ENCODE measurements around the gene FBN1. TPM values are rescaled to one million over a fixed set of nuclear protein-coding genes. Genes with fewer than 3 reads are reported as not detected.

The FBN1 gene
- total RNA-seq, 1 experiment from 2014 or later = 6.7 TPM

DNA sequence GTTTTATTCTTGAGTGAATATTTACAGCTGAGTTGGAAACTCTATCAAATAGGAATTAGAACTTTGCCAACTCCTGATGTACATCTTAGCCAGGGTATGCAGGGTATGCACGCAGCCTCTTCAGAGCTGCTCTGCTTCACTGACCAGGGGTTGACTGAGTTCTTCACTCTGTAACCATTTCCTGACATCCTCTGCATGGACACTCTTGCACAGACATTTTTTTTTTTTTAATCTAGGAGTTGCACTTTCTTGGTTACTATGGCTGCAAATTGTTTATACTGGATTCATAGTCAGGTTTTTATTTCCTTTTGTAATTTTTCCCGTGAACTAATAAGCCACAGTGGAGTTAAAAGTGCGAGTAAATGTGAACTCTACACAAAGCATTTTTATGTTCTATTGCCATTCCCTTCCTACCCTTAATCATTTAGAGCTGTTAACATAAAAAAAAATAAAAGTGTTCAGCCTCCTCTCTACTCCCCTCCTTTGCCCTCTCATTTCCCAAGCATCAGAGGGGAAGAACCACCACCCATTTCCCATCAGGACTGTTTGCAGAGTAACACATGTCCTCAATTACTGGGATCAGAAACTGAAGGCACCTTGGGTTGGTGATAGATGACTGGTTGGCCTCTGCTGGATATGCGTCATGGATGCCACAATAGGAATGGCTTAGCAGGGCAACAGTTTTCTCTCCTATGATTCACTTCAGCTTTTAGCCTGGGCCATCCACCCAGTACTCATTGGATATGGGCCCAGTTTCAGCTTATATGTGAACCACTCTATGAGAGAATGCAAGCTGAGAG lies 260.3 kb downstream of the FBN1 start:
- no peaks in the 10 kb centered on the region for H3K9me3 ChIP-seq (ENCODE audit: low read length)
- no peak for ATAC-seq
- no peak for DNase-seq
- no peaks in the 10 kb centered on the region for H3K36me3 ChIP-seq (ENCODE audit: low read depth, low read length)
- no peak overlapping the region for H3K4me3 ChIP-seq (ENCODE audit: low read length)
- no peak overlapping the region for H3K27ac ChIP-seq (ENCODE audit: low read length)
- no peak overlapping the region for H3K4me2 ChIP-seq (ENCODE audit: low read length)
- no peaks in the 10 kb centered on the region for H3F3A ChIP-seq (ENCODE audit: low read length, unreplicated experiment)
- CTCF ChIA-PET = no interaction called here
- intact Hi-C loops (cut with micrococcal nuclease) = no loop called here
- H3K4me1 ChIP-seq (ENCODE audit: insufficient read depth, low read length) = peaks cover 10% of the 10 kb centered on the region
- no peak overlapping the region for H2AFZ ChIP-seq (ENCODE audit: low read length)
- POLR2A ChIA-PET (ENCODE audit: unreplicated experiment) = no interaction called here
- BruUV-seq (replicated peaks) = no TSS peak
- no peaks in the 10 kb centered on the region for H4K20me1 ChIP-seq (ENCODE audit: low read length)
- no peak for TF ChIP-seq EZH2phosphoT487 (IDR thresholded peaks at IDR 0.05; ENCODE audit: borderline replicate concordance, low read length)
- TF ChIP-seq, protein P1, sequence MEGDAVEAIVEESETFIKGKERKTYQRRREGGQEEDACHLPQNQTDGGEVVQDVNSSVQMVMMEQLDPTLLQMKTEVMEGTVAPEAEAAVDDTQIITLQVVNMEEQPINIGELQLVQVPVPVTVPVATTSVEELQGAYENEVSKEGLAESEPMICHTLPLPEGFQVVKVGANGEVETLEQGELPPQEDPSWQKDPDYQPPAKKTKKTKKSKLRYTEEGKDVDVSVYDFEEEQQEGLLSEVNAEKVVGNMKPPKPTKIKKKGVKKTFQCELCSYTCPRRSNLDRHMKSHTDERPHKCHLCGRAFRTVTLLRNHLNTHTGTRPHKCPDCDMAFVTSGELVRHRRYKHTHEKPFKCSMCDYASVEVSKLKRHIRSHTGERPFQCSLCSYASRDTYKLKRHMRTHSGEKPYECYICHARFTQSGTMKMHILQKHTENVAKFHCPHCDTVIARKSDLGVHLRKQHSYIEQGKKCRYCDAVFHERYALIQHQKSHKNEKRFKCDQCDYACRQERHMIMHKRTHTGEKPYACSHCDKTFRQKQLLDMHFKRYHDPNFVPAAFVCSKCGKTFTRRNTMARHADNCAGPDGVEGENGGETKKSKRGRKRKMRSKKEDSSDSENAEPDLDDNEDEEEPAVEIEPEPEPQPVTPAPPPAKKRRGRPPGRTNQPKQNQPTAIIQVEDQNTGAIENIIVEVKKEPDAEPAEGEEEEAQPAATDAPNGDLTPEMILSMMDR (conservative IDR thresholded peaks at IDR 0.05; ENCODE audit: low read depth, low read length) = no peak
- TF ChIP-seq EZH2 (IDR thresholded peaks at IDR 0.05; ENCODE audit: low read length, unreplicated experiment) = no peak
- H3K9me2 ChIP-seq (replicated peaks; ENCODE audit: low read length) = no peaks in the 10 kb centered on the region
- no peaks in the 10 kb centered on the region for H3K27me3 ChIP-seq (ENCODE audit: low read length)
- H3K9ac ChIP-seq (ENCODE audit: low read length) = no peak overlapping the region
- H3K79me2 ChIP-seq (ENCODE audit: low read length) = no peaks in the 10 kb centered on the region

DNA sequence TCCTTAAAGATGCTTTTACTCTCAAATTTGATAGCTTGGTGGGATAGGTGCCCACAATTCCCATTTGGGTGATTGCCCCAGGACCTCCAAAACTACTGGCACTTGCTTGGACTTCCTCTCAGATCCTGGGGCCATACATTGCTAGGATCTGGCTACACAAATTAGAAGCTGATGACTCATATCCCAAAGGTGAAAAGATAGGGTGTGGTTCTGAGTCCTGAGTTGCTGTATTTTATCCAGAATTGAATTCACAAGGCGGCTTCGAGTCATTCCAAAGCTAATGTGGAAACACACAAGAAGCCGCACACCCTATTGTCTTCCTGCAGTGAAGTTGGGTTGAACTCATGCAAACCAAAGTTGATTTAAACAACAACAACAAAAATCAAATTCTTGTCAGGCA lies 260.9 kb downstream of the FBN1 start:
- Histone ChIP-seq H3K9ac (ENCODE audit: low read length) (no peak overlapping the region), H3K9me2 (replicated peaks; ENCODE audit: low read length) (no peaks in the 10 kb centered on the region), H3K9me3 (ENCODE audit: low read length) (no peaks in the 10 kb centered on the region), H3K36me3 (ENCODE audit: low read depth, low read length) (no peaks in the 10 kb centered on the region), H3K79me2 (ENCODE audit: low read length) (no peaks in the 10 kb centered on the region), H3F3A (ENCODE audit: low read length, unreplicated experiment) (no peaks in the 10 kb centered on the region), H3K4me3 (ENCODE audit: low read length) (no peak overlapping the region), H3K27ac (ENCODE audit: low read length) (no peak overlapping the region), H3K4me1 (ENCODE audit: insufficient read depth, low read length) (peaks cover 3% of the 10 kb centered on the region), H4K20me1 (ENCODE audit: low read length) (no peaks in the 10 kb centered on the region), H3K4me2 (ENCODE audit: low read length) (no peak overlapping the region), H3K27me3 (ENCODE audit: low read length) (no peaks in the 10 kb centered on the region), H2AFZ (ENCODE audit: low read length) (no peak overlapping the region)
- DNase-seq (peak; percentile 7), ATAC-seq (no peak)
- ChIA-PET CTCF (no interaction called here), POLR2A (ENCODE audit: unreplicated experiment) (no interaction called here)
- BruUV-seq (replicated peaks) = no TSS peak
- TF ChIP-seq, protein P1 (conservative IDR thresholded peaks at IDR 0.05; ENCODE audit: low read depth, low read length) = no peak
- TF ChIP-seq EZH2 (IDR thresholded peaks at IDR 0.05; ENCODE audit: low read length, unreplicated experiment) = no peak
- no peak for TF ChIP-seq EZH2phosphoT487 (IDR thresholded peaks at IDR 0.05; ENCODE audit: borderline replicate concordance, low read length)
- intact Hi-C loops (cut with micrococcal nuclease) = no loop called here

DNA sequence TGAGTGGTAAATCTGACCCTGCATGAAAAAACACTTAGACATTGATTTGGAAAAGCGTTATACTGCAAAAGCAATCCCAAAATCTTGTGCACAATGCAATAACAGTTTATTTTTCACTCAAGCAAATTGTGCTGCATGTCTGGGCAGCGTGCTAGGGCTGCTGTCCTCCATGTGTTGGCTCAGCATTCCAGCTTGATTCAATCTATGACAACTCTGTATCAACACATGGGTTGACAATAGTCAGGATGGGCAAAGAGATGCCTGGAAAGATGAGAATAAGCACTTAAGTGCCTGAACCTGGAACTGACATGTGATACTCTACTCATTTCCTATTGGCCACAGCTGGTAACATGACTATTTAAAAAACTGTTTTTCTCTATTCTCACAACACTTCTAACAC lies 262.5 kb downstream of the FBN1 start:
- Histone ChIP-seq H3F3A (ENCODE audit: low read length, unreplicated experiment) (no peaks in the 10 kb centered on the region), H3K9ac (ENCODE audit: low read length) (no peak overlapping the region), H3K4me2 (ENCODE audit: low read length) (no peak overlapping the region), H3K9me2 (replicated peaks; ENCODE audit: low read length) (no peaks in the 10 kb centered on the region), H3K36me3 (ENCODE audit: low read depth, low read length) (no peaks in the 10 kb centered on the region), H3K4me1 (ENCODE audit: insufficient read depth, low read length) (no peaks in the 10 kb centered on the region), H3K27ac (ENCODE audit: low read length) (no peak overlapping the region), H3K79me2 (ENCODE audit: low read length) (no peaks in the 10 kb centered on the region), H3K27me3 (ENCODE audit: low read length) (no peaks in the 10 kb centered on the region), H4K20me1 (ENCODE audit: low read length) (no peaks in the 10 kb centered on the region), H2AFZ (ENCODE audit: low read length) (no peak overlapping the region), H3K9me3 (ENCODE audit: low read length) (no peaks in the 10 kb centered on the region), H3K4me3 (ENCODE audit: low read length) (no peak overlapping the region)
- DNase-seq (no peak), ATAC-seq (no peak)
- CTCF ChIA-PET = no interaction called here
- TF ChIP-seq EZH2phosphoT487 (IDR thresholded peaks at IDR 0.05; ENCODE audit: borderline replicate concordance, low read length) = no peak
- TF ChIP-seq EZH2 (IDR thresholded peaks at IDR 0.05; ENCODE audit: low read length, unreplicated experiment) = no peak
- TF ChIP-seq, protein P1 (conservative IDR thresholded peaks at IDR 0.05; ENCODE audit: low read depth, low read length) = no peak
- BruUV-seq (replicated peaks) = no TSS peak
- POLR2A ChIA-PET (ENCODE audit: unreplicated experiment) = no interaction called here
- intact Hi-C loops (cut with micrococcal nuclease) = no loop called here
